Measurements from ENCODE around the gene CDK15.

GRCh38 chr2:201855356-201855755 lies 49.0 kb downstream of the CDK15 start:
- TF ChIP-seq POLR2A (IDR thresholded peaks at IDR 0.05): no peak
- no peak for TF ChIP-seq CTCF (IDR thresholded peaks at IDR 0.05)
